ENCODE results near the gene ZAR1.

The ZAR1 gene

GRCh38 chr4:48490680-48491513, 845 bp downstream of the ZAR1 start:
- no peak for DNase-seq (ENCODE audit: low spot score)

GRCh38 chr4:48491514-48492176, 1.6 kb downstream of the ZAR1 start:
- DNase-seq (ENCODE audit: low spot score), result no peak

- no peak for DNase-seq (ENCODE audit: low spot score)
Observed at GRCh38 chr4:48493452-48494100, 3.5 kb downstream of the ZAR1 start.

DNA sequence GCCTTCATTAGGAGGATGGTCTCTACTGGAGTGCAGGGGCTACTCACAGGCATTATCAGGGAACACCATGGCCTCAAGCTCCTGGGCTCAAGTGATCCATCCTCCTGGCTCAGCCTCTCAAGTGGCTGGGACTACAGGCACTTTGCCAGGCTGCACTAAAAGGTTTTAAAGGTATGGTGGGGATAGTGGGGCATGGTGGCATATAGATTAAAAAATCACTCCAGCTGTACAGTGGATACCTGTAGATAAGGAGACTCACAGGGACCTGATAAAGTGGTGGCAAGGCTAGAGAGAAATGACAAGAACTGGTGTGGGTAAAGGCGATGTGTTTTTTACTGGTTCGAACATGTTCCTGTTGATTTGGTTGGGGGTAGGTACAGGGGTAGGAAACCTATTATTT, 5.9 kb downstream of the ZAR1 start:
- DNase-seq (ENCODE audit: low spot score), result no peak

DNA sequence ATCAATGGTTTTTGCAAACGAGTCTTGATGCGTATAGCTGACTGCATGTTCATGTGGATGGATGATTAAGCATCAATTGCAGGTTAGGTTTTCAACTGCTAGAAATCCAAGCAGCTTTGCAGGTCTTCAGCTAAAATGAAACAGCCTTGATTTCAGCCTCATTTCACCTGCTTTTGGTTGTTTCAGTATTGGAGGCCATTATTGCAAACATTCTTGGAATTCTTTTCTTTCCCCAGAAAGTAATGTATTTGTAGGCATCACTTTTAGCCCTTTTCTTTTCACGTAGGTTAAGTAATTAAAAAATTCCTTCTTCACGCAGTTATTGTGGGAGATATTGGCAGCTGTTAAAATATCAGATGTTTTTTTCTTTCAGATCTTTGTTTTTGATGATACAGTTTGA, 8.8 kb downstream of the ZAR1 start:
- no peak for DNase-seq (ENCODE audit: low spot score)

- no peak for DNase-seq (ENCODE audit: low spot score)
Observed at GRCh38 chr4:48499551-48500066, 9.6 kb downstream of the ZAR1 start.

DNA sequence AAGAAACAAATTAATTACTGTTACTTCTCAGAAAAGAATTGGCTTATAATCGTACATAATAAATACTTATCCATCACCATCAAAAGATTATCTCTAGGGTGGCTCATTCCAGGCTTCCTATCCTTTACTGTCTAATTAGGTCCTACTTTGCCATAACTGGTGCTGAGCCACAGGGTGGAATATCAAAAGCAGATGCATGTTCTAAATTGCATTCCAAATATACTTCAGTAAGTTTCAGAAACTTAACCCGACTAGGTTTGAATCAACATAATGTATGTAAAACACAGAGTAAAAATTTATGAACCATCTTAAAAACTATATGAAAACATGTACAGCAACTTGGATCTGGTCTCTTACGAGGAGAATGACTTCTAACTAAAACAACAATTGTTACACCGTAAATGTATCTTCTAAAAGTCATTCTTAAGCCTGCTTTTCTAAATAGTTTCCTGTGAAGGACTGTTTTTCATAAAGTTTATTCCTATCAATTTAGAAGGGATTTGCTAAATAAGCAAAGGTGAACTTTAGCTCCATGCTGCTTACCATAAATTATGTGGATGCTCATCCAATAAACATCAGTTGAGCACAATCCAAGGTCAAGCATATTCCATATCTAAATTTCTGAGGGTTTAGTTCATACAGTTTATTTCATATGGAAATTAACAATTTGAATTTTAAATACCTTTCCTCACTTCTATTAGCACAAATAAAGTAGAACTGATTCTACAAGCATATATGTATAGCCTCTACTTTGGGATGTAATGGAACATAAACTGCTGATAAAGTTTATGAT, 13.4 kb downstream of the ZAR1 start:
- DNase-seq (ENCODE audit: low spot score), result no peak

- no peak for DNase-seq (ENCODE audit: low spot score)
Observed at GRCh38 chr4:48504026-48504330, 13.9 kb downstream of the ZAR1 start.

DNA sequence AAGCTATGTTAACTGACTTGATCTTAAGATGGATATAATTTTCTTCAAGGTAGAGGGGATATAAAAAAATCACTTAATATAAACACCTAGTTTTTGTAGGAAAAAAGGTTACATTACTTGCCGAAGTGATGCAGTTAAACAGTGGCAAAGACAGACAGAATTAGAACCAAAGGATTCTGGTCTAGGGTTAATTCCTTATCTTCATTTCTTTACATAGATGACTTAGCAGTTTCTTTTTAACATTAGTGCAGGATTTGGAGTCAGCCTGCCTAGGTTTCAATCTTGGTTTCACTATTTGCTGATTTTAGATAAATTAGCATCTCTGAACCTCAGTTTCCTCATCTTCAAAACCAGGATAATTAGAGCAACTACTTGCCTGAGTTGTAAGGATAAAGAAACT, 14.3 kb downstream of the ZAR1 start:
- no peak for DNase-seq (ENCODE audit: low spot score)

DNA sequence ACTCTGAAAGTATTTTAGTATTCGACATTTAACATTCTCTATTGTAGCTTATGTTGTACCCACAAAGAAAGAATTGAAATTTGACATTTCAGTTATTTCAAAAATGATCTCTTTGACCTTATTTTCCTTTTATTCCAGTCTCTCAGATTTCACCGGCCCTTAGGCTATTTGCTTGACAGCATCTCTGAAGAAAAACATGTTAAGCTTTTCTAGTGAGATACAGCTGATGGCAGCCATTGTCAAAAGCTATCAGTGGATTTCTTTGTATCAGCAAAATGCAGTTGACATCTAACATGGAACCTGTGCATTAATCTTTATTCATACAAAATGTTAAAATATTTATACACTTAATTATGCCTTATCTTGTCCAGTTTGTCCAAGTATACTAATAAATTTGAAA, 16.7 kb downstream of the ZAR1 start:
- no peak for DNase-seq (ENCODE audit: low spot score)

DNA sequence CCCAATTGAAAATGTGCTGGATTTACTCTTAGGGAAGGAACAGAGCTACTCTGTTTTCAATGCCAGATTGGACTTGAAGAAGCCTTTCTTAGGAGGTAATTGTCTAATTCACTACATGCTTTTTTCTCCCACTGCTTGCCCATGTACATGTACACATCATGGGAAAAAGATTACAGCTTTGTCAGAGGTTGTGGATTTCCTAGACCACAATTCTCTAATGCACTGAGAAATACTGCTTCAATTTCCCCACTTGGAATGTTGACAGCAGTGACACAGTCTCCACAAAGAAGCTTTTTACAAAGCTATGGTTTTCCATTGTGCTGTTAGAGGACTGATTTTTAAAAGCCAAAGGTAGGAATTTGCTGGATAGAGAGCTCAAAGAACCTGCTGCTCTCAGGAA, 19.5 kb downstream of the ZAR1 start:
- no peak for DNase-seq (ENCODE audit: low spot score)

DNA sequence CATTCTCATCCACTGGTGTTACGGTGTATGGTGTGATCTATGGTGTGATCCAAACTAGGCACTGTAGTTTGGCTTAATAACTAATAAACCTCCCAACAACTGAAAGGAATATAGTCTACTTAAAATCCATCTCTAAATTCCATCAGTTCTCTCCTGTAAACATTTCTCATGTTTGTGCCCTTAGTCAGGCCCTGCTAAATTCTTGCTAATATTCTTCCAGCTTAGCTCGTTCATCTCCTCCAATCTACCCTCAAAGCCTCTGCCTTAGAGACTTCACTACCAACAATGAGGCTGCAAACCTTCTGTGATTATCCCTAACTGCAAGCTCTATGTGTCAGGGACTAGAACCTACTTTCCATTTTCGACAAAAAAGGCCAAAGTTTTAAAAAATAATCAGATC, 28.1 kb downstream of the ZAR1 start:
- no peak for DNase-seq (ENCODE audit: low spot score)

GRCh38 chr4:48526406-48526805, 36.4 kb downstream of the ZAR1 start:
- DNase-seq (ENCODE audit: low spot score), result no peak

DNA sequence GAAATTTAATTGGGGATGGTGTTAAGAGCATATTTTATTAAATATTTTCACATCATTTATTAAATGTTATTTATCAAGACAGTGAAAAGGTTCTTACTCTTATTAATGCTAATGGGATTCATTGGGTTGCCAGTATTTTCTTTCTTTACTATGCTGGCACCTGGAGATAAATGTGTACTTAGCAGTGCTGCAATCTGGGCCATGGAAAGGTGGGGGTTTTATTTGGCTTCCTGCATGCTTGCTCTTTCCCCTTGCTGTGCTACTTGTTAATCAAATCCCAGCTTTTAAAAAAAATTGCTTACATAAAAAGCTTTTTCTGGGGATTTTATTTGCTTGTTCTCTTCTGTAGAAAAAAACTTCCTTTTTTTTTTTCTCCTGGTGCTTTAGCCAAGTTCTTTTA, 48.3 kb downstream of the ZAR1 start:
- DNase-seq (ENCODE audit: low spot score), result no peak

GRCh38 chr4:48539597-48539996, 49.5 kb downstream of the ZAR1 start:
- DNase-seq (ENCODE audit: low spot score), result no peak

DNA sequence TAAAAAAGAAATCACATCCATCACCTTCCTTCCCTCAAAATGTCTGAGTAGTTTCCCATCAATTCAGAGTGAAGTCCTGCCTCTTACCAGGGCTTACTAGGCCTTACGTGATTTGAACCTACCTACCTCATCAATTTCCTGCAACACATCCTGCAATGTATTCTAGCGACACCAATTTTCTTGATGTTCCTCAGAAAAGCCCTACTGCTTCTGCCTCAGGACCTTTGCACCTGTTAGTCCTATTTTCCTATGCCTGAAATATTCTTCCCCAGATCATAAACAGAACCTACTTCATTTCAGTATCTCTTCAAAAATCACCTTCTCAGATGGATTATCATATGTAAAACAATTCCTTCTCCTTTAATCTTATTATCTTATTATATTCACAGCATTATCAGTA, 52.8 kb downstream of the ZAR1 start:
- no peak for DNase-seq (ENCODE audit: low spot score)

GRCh38 chr4:48543796-48544195, 53.7 kb downstream of the ZAR1 start:
- DNase-seq (ENCODE audit: low spot score), result peak; percentile 55
